Measurements from ENCODE around the gene TMED4. TPM values are rescaled to one million over a fixed set of nuclear protein-coding genes. Genes with fewer than 3 reads are reported as not detected.

Gene TMED4
- total and polyA plus RNA-seq, 2 of the 13 experiments (the other 11 are each of a cell fraction or from before 2014, with no cell fraction given) = 81.4 to 109 TPM

DNA sequence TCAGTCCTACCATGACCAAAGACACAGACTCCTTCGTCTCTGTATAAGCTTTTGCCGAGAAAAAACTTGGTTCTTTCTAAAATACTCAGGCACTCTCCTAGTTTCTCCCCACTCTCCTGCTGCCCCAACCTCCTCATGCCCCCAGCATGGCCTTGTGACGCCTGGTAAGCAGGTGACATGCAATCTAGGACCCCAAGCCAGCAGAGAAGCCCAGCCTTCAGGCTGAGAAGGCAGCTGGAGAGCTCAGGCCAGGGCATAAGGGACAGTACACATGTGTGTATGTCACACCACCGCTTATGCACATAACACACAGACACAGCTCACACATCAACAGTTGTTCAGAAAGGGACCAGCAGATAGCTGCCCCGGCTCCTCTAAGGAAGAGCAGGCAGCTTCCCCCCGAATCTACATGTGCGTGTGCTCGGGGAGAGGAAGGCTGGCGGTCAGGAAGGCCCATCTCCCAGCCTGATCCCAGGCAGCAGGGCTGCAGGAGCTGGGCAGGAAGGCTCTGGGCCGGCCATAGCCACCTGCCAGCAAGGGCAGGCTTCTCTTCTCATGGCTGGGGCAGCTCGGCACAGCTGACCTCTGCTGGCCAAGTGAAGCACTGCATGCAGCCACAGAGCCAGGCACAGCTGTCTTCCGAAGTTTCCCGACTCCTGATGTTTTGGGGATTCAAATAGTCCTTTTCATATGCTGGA lies 16.8 kb downstream of the TMED4 start (continued):
- TF ChIP-seq TBX2 (CRISPR knock-in tag; IDR thresholded peaks at IDR 0.05; ENCODE audit: borderline replicate concordance) = no peak
- TF ChIP-seq CHD2 (IDR thresholded peaks at IDR 0.05; ENCODE audit: low read depth, low read length) = no peak
- TF ChIP-seq ZNF337 (CRISPR knock-in tag; IDR thresholded peaks at IDR 0.05; ENCODE audit: borderline replicate concordance, low read depth) = no peak
- TF ChIP-seq, protein P1, sequence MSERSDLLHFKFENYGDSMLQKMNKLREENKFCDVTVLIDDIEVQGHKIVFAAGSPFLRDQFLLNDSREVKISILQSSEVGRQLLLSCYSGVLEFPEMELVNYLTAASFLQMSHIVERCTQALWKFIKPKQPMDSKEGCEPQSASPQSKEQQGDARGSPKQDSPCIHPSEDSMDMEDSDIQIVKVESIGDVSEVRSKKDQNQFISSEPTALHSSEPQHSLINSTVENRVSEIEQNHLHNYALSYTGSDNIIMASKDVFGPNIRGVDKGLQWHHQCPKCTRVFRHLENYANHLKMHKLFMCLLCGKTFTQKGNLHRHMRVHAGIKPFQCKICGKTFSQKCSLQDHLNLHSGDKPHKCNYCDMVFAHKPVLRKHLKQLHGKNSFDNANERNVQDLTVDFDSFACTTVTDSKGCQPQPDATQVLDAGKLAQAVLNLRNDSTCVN (CRISPR knock-in tag; IDR thresholded peaks at IDR 0.05; ENCODE audit: borderline replicate concordance) = no peak
- TF ChIP-seq, protein P2, sequence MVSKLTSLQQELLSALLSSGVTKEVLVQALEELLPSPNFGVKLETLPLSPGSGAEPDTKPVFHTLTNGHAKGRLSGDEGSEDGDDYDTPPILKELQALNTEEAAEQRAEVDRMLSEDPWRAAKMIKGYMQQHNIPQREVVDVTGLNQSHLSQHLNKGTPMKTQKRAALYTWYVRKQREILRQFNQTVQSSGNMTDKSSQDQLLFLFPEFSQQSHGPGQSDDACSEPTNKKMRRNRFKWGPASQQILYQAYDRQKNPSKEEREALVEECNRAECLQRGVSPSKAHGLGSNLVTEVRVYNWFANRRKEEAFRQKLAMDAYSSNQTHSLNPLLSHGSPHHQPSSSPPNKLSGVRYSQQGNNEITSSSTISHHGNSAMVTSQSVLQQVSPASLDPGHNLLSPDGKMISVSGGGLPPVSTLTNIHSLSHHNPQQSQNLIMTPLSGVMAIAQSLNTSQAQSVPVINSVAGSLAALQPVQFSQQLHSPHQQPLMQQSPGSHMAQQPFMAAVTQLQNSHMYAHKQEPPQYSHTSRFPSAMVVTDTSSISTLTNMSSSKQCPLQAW (CRISPR knock-in tag; IDR thresholded peaks at IDR 0.05) = no peak
- 0 out of 2 replicates have a peak, but pooled peaks have one; percentile 26 for TF ChIP-seq ISL2 (CRISPR knock-in tag; IDR thresholded peaks at IDR 0.05)
- no peak for TF ChIP-seq PRMT3 (CRISPR knock-in tag; IDR thresholded peaks at IDR 0.05; ENCODE audit: borderline replicate concordance, low read depth)
- TF ChIP-seq TSC22D2 (CRISPR knock-in tag; IDR thresholded peaks at IDR 0.05; ENCODE audit: borderline replicate concordance) = no peak
- no peak for TF ChIP-seq ZBED4 (CRISPR knock-in tag; IDR thresholded peaks at IDR 0.05; ENCODE audit: borderline replicate concordance)
- TF ChIP-seq ZNF800 (CRISPR knock-in tag; IDR thresholded peaks at IDR 0.05) = 0 out of 2 replicates have a peak, but pooled peaks have one; percentile 35
- TF ChIP-seq, protein P3, sequence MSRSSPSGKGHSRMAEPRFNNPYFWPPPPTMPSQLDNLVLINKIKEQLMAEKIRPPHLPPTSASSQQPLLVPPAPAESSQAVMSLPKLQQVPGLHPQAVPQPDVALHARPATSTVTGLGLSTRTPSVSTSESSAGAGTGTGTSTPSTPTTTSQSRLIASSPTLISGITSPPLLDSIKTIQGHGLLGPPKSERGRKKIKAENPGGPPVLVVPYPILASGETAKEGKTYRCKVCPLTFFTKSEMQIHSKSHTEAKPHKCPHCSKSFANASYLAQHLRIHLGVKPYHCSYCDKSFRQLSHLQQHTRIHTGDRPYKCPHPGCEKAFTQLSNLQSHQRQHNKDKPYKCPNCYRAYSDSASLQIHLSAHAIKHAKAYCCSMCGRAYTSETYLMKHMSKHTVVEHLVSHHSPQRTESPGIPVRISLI (CRISPR knock-in tag; IDR thresholded peaks at IDR 0.05; ENCODE audit: borderline replicate concordance) = no peak
- no peak for TF ChIP-seq JUN (CRISPR knock-in tag; IDR thresholded peaks at IDR 0.05)
- no peak for TF ChIP-seq CREM (IDR thresholded peaks at IDR 0.05)
- TF ChIP-seq CREM (CRISPR knock-in tag; IDR thresholded peaks at IDR 0.05) = no peak
- no peak for TF ChIP-seq ZNF350 (CRISPR knock-in tag; IDR thresholded peaks at IDR 0.05; ENCODE audit: borderline replicate concordance, low read depth)
- TF ChIP-seq ZNF234 (CRISPR knock-in tag; conservative IDR thresholded peaks at IDR 0.05) = no peak
- no peak for TF ChIP-seq ZNF430 (CRISPR knock-in tag; IDR thresholded peaks at IDR 0.05)
- no peak for TF ChIP-seq TRIM24 (CRISPR knock-in tag; IDR thresholded peaks at IDR 0.05)
- TF ChIP-seq ATF7 (IDR thresholded peaks at IDR 0.05) = no peak
- no peak for TF ChIP-seq ATF7 (CRISPR knock-in tag; IDR thresholded peaks at IDR 0.05)
